ENCODE results near the gene PCMTD2. TPM values are rescaled to one million over a fixed set of nuclear protein-coding genes. Genes with fewer than 3 reads are reported as not detected.

Gene PCMTD2
- total RNA-seq, 1 donor from 2014 or later, result 36.5 TPM

DNA sequence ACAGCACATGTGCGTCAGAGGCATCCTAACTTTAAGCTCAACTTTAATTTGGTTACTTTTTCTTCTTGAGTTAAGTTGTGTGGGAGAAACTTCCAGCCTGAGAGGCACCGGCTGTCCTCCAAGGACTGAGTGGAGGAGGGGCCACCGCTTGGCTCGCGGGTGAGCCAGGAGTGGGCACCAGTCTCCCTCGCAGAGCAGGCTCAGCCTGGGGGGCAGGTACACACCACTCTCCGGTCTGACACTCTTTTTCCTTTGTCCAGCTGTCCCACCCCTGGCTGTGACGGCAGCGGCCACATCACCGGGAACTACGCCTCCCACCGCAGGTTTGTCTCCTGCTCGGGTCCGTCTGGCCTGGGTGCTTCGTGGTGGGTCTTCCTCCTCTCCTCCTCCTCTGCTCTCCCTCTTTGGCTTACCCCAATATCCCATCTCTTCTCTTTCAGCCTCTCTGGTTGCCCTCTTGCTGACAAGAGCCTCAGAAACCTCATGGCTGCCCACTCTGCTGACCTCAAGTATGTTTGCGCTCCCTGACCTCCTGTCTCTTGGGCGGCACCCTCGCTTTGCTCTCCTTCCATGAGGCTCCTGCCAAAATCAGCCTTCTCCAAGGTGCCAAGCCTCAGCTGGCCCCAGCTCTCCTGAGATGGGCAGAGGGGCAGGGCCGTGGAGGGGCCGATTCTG, 32.6 kb upstream of the PCMTD2 start:
- Histone ChIP-seq H3K36me3 (ENCODE audit: control insufficient read depth in 3 of 3, insufficient read depth in 3 of 3, low read length in 3 of 3) (no peaks in the 10 kb centered on the region), H3K4me1 (ENCODE audit: control insufficient read depth in 3 of 3, insufficient read depth in 3 of 3, low read length in 3 of 3) (peaks cover 22 to 37% (median 23%) of the 10 kb centered on the region in 3 donors), H3K27ac (ENCODE audit: low read depth, low read length) (no peak overlapping the region), H3K9me3 (ENCODE audit: control insufficient read depth in 3 of 3, low read length in 3 of 3) (no peaks in the 10 kb centered on the region), H3K4me3 (ENCODE audit: low read length in 3 of 3) (peak overlapping the region in 1 of 3 donors; percentile 6), H3K9ac (ENCODE audit: low read depth in 1 of 3, low read length in 3 of 3) (peak overlapping the region in 1 of 3 donors; percentile 40), H3K27me3 (ENCODE audit: control insufficient read depth in 3 of 3, insufficient read depth in 3 of 3, low read length in 3 of 3) (peaks cover 3 to 18% (median 6%) of the 10 kb centered on the region in 3 donors)

DNA sequence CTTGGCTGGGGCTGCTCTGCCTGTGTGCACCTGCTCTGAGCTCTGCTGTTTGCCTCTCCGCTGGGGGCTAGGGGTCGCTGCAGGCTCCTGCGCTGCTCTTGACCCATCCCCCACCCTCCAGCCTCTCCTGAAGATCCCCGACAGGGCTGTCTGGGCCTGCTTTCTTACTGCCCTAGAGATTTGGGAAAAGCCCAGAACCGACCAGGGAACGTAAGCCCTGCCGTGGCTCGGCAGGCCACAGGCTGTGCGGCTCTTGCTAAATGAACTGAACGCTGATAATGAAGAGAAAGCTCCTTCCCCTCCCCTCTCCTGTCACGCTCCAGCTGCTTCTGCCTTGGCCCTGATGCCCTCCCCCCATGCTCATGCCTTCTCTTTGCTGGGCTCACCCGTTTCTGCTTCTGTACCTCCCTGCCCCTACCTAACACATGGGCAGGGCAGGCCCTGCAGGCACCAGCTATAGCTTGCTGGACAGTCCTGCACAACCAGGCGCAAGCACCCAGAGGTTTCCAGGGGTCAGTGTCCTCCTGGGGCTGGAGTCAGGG, 32.0 kb upstream of the PCMTD2 start:
- peak overlapping the region; percentile 2 for H3K27ac ChIP-seq (ENCODE audit: low read depth, low read length)
- peaks cover 22 to 37% (median 23%) of the 10 kb centered on the region in 3 donors for H3K4me1 ChIP-seq (ENCODE audit: control insufficient read depth in 3 of 3, insufficient read depth in 3 of 3, low read length in 3 of 3)

DNA sequence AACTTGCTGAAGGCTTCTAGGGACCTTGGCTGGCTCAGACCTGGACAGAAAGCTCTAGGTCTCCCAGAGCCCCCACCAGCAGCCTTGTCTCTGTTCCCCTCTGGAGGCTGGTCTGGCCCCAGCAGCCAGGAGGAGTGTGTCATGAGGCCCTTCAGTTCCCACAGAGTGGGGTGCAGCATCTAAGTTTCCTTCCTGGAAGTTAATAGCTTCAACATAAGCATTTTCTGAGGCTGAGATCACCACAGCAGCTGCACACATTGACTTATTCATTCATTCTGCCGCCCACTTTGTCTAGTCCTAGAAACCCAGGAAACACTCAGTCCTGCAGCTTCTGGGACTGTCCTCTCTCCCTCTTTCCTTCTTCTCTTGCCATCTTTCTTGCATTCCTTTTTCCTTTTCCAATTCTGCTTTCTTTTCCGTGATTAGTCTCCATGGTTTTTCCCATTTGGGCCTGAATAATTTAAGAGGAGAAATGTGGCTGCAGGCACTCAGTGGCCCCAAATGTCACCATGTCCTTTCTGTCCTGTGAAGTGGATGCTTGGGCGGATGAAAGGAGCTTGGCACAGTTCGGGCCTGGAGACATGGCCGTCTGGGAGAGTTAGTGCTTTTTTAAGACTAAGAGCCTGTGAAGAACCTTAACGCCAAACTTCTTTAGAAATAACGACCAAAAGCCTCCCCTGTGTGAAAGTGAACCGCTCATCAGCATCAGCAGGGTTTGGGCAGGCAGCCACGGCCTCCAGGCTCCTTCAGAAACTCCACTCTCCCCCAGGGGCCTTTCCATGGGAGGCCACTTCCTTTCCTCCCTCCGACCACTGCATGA, 31.0 kb upstream of the PCMTD2 start:
- Histone ChIP-seq H3K9ac (ENCODE audit: low read depth in 1 of 3, low read length in 3 of 3) (peak overlapping the region in 1 of 3 donors; percentile 16), H3K4me1 (ENCODE audit: control insufficient read depth in 3 of 3, insufficient read depth in 3 of 3, low read length in 3 of 3) (peaks cover 22 to 37% (median 23%) of the 10 kb centered on the region in 3 donors), H3K36me3 (ENCODE audit: control insufficient read depth in 3 of 3, insufficient read depth in 3 of 3, low read length in 3 of 3) (no peaks in the 10 kb centered on the region), H3K27ac (ENCODE audit: low read depth, low read length) (peak overlapping the region; percentile 2), H3K27me3 (ENCODE audit: control insufficient read depth in 3 of 3, insufficient read depth in 3 of 3, low read length in 3 of 3) (peaks cover 2 to 6% (median 3%) of the 10 kb centered on the region in 3 donors), H3K4me3 (ENCODE audit: low read length in 3 of 3) (no peak overlapping the region), H3K9me3 (ENCODE audit: control insufficient read depth in 3 of 3, low read length in 3 of 3) (no peaks in the 10 kb centered on the region)

More for the DNA sequence above, 32.0 kb upstream of the PCMTD2 start:
- H3K9ac ChIP-seq (ENCODE audit: low read depth in 1 of 3, low read length in 3 of 3), result peak overlapping the region in 1 of 3 donors; percentile 33
- no peaks in the 10 kb centered on the region for H3K9me3 ChIP-seq (ENCODE audit: control insufficient read depth in 3 of 3, low read length in 3 of 3)
- H3K4me3 ChIP-seq (ENCODE audit: low read length in 3 of 3), result peak overlapping the region in 1 of 3 donors; percentile 6
- peaks cover 3 to 16% (median 6%) of the 10 kb centered on the region in 3 donors for H3K27me3 ChIP-seq (ENCODE audit: control insufficient read depth in 3 of 3, insufficient read depth in 3 of 3, low read length in 3 of 3)
- H3K36me3 ChIP-seq (ENCODE audit: control insufficient read depth in 3 of 3, insufficient read depth in 3 of 3, low read length in 3 of 3), result no peaks in the 10 kb centered on the region

DNA sequence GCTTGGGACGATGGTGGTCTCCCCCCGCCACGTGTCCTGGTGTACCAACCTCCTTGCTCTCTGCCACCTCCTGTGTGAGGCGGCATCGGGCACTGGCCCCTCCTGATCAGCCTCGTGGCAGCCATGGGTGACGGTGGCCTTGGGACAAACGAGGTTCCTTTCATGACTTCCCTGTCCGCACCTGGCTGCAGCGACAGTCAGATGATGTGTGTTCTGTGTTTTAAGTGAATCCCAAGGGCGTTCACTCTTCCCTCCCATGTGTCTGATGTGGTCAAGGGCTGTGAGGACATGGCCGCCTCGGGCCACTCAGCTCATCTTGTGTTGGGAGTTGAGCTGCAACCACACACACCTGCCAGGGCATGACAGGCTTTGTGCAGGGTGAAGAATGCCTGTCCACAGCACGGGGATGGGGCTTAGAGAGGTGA, 30.4 kb upstream of the PCMTD2 start:
- Histone ChIP-seq H3K9ac (ENCODE audit: low read depth in 1 of 3, low read length in 3 of 3) (peak overlapping the region in 1 of 3 donors; percentile 16), H3K4me3 (ENCODE audit: low read length in 3 of 3) (no peak overlapping the region), H3K36me3 (ENCODE audit: control insufficient read depth in 3 of 3, insufficient read depth in 3 of 3, low read length in 3 of 3) (no peaks in the 10 kb centered on the region), H3K27ac (ENCODE audit: low read depth, low read length) (no peak overlapping the region), H3K4me1 (ENCODE audit: control insufficient read depth in 3 of 3, insufficient read depth in 3 of 3, low read length in 3 of 3) (peaks cover 22 to 37% (median 23%) of the 10 kb centered on the region in 3 donors), H3K9me3 (ENCODE audit: control insufficient read depth in 3 of 3, low read length in 3 of 3) (no peaks in the 10 kb centered on the region), H3K27me3 (ENCODE audit: control insufficient read depth in 3 of 3, insufficient read depth in 3 of 3, low read length in 3 of 3) (peaks cover 0 to 3% (median 2%) of the 10 kb centered on the region in 3 donors)

DNA sequence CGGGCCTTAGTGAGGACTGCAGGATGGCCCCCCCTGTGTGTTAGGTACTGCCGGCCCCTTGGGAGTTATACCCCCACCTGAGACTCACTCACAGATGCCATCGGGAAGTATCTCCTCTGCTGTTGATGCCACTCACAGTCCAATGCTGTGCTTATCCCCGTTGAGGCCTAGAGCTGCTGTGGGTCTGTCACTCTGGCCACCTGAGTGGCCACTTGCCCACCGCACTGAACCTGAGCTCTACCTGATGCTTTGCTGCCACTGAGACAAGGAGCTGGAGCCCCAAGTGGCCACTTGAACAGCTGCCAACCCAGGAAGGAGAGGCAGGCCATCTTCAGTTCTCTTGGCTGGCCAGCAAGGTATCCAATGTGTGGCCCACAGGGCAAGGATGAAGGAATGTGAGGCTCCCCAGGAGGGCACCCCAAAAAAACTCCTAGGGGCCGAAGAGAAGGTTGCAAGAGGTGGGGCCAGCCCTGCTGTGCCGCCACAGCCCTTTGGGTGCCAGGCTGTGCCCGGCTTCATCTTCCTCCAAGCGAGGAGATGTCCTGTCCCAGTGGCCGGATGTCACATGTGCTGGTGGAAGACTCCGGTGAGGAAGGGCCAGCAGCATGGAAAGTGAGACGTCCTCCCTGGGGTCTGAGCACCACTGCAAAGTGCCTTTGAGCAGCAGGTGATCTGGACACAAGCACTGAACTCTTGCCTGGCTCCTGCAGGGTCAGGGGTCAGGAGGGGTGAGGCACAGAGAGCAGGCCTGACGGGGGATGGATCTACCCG, 29.5 kb upstream of the PCMTD2 start:
- Histone ChIP-seq H3K27ac (ENCODE audit: low read depth, low read length) (no peak overlapping the region), H3K4me3 (ENCODE audit: low read length in 3 of 3) (no peak overlapping the region), H3K4me1 (ENCODE audit: control insufficient read depth in 3 of 3, insufficient read depth in 3 of 3, low read length in 3 of 3) (peaks cover 22 to 36% (median 23%) of the 10 kb centered on the region in 3 donors), H3K27me3 (ENCODE audit: control insufficient read depth in 3 of 3, insufficient read depth in 3 of 3, low read length in 3 of 3) (peaks cover 0 to 2% (median 0%) of the 10 kb centered on the region in 3 donors), H3K36me3 (ENCODE audit: control insufficient read depth in 3 of 3, insufficient read depth in 3 of 3, low read length in 3 of 3) (no peaks in the 10 kb centered on the region), H3K9me3 (ENCODE audit: control insufficient read depth in 3 of 3, low read length in 3 of 3) (no peaks in the 10 kb centered on the region), H3K9ac (ENCODE audit: low read depth in 1 of 3, low read length in 3 of 3) (no peak overlapping the region)

DNA sequence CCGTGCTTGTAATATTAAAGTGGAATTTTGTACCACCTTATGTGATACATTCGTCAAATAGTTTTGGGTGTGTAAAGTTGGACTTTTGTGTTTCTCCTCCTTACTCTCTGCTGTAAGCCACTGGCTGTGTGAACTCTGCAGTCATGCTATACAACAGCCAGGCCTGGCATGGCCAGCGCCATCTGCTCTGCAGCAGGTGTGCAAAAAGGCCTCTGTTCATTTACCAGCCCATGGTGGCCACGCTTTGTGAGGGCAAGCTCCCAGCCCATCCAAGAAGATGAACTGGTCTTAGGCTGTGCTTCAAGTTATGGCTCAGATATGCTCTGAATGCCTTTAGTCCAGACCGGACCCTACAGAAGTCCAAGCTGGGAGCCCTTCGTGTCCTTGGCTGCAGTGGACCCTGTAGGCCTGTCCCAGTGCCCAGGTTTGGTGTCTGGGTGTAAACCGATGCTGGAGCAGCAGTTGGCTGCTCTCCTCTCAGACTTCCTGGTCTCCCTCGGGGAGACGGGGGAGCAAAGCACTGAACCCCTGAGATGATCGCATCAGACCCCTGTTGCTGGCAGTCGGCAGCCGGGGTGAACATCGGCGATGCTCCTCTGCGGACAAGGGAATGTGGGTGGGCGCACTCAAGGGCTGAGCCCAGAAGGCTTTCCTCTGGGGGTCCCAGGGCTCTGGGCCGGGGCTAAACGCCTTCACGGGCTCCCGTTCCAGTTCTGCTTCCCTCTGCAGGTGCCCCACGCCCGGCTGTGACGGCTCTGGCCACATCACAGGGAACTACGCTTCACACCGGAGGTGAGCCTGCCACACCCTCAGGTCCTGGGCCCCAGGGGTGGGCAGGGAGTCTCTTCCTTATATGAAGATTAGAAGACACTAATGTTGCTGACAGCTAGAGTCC, 28.6 kb upstream of the PCMTD2 start:
- Histone ChIP-seq H3K27me3 (ENCODE audit: control insufficient read depth in 3 of 3, insufficient read depth in 3 of 3, low read length in 3 of 3) (no peaks in the 10 kb centered on the region), H3K4me3 (ENCODE audit: low read length in 3 of 3) (no peak overlapping the region), H3K9ac (ENCODE audit: low read depth in 1 of 3, low read length in 3 of 3) (no peak overlapping the region), H3K4me1 (ENCODE audit: control insufficient read depth in 3 of 3, insufficient read depth in 3 of 3, low read length in 3 of 3) (peaks cover 22 to 29% (median 23%) of the 10 kb centered on the region in 3 donors), H3K27ac (ENCODE audit: low read depth, low read length) (no peak overlapping the region), H3K36me3 (ENCODE audit: control insufficient read depth in 3 of 3, insufficient read depth in 3 of 3, low read length in 3 of 3) (no peaks in the 10 kb centered on the region), H3K9me3 (ENCODE audit: control insufficient read depth in 3 of 3, low read length in 3 of 3) (no peaks in the 10 kb centered on the region)

DNA sequence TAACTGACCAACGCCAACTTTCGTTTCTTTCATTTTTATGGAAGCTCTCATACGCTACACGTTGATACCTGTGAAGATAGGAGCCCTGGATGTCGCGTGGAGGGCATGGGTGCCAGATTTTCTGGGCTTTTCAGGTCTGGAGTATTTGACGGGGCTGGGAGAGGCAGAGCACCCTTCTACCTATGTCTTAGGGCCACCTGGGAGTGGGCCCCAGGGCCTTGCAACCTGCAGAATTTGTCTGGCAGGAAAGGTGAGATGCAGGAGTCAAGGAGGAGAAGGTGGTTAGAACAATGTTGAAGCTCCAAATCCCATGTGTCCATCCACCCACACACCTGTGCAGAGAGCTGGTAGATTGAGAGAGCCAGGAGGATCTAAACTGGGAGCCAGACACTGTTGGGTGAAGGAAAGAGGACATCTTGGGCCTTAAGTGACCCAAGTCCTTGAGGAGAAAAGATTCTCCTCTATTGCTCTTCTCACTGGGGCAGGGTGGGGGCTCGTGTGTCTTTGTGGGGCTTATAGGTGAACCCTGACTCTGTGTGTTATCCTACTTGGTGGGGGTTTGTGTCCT, 27.4 kb upstream of the PCMTD2 start:
- H3K9me3 ChIP-seq (ENCODE audit: control insufficient read depth in 3 of 3, low read length in 3 of 3), result no peaks in the 10 kb centered on the region
- no peaks in the 10 kb centered on the region for H3K27me3 ChIP-seq (ENCODE audit: control insufficient read depth in 3 of 3, insufficient read depth in 3 of 3, low read length in 3 of 3)
- no peak overlapping the region for H3K4me3 ChIP-seq (ENCODE audit: low read length in 3 of 3)
- H3K36me3 ChIP-seq (ENCODE audit: control insufficient read depth in 3 of 3, insufficient read depth in 3 of 3, low read length in 3 of 3), result no peaks in the 10 kb centered on the region
- no peak overlapping the region for H3K27ac ChIP-seq (ENCODE audit: low read depth, low read length)
- no peak overlapping the region for H3K9ac ChIP-seq (ENCODE audit: low read depth in 1 of 3, low read length in 3 of 3)
- peaks cover 13 to 26% (median 19%) of the 10 kb centered on the region in 3 donors for H3K4me1 ChIP-seq (ENCODE audit: control insufficient read depth in 3 of 3, insufficient read depth in 3 of 3, low read length in 3 of 3)

DNA sequence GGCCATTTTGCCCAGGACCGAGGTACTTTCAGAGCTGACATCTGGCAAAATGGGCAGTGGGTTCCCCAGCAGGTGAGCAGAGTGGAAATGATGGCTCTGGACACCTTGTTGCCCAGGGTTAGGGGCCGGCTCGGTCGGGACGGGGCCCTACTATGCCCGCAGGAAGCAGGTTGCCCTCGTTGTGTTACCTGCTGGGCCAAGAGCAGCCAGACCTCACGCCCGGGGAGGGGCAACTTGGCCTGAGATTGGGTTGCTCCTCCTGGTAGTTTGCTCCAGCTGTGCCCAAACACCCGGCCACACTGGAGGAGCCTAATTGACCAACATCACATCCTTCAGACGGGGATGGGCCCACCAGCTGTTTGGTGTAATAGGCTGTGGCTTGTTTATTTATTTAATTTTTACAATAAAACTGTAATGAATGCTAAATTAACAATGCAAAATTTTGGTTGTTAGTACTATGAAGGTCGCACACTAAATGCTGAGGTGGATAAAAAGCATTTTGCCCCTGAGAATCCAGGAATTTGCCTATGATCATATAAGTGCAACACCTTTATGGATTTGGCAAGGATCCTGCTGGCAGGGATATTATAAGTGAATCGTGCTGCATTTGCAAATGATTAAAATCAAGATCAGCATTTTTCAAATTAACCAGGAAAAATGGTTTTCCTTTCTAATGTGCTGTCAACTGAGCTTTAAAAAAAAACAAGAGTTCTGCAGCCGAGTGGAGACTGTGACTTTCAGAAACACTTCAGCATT, 26.6 kb upstream of the PCMTD2 start:
- Histone ChIP-seq H3K27ac (ENCODE audit: low read depth, low read length) (no peak overlapping the region), H3K27me3 (ENCODE audit: control insufficient read depth in 3 of 3, insufficient read depth in 3 of 3, low read length in 3 of 3) (no peaks in the 10 kb centered on the region), H3K4me3 (ENCODE audit: low read length in 3 of 3) (no peak overlapping the region), H3K4me1 (ENCODE audit: control insufficient read depth in 3 of 3, insufficient read depth in 3 of 3, low read length in 3 of 3) (peaks cover 11 to 23% (median 18%) of the 10 kb centered on the region in 3 donors), H3K9me3 (ENCODE audit: control insufficient read depth in 3 of 3, low read length in 3 of 3) (no peaks in the 10 kb centered on the region), H3K9ac (ENCODE audit: low read depth in 1 of 3, low read length in 3 of 3) (no peak overlapping the region), H3K36me3 (ENCODE audit: control insufficient read depth in 3 of 3, insufficient read depth in 3 of 3, low read length in 3 of 3) (no peaks in the 10 kb centered on the region)

All from skeletal muscle tissue (tissue), 4 donors.